Right lobe of liver (tissue), 4 donors: ENCODE data around the gene HEXB.

ENCODE experiments used
- POLR2A ChIP-seq: fragments of 450-650 bp; IDR thresholded peaks from one replicate; pipeline ENCODE4 v1.6.1; 2017; ENCODE audit warnings: antibody characterized with exemption, mild to moderate bottlenecking
- TF ChIP-seq, protein P1 (sequence below), 4 donors: fragments of 200-600 bp in 3 of 4; fragments of 450-650 bp in 1 of 4; IDR thresholded peaks; one replicate each; pipeline versions ENCODE4 v1.5.1 to v1.8.0; 2016 to 2022; ENCODE audit warnings: antibody characterized with exemption in 4 of 4, mild to moderate bottlenecking in 2 of 4
- donor health status: DM: no; HTN: no; CAD: no.
- donor health status: DM: no; HTN: no; CAD: no.
- donor health status: DM: no; HTN: yes; CAD: no.

- TF ChIP-seq, protein P1, sequence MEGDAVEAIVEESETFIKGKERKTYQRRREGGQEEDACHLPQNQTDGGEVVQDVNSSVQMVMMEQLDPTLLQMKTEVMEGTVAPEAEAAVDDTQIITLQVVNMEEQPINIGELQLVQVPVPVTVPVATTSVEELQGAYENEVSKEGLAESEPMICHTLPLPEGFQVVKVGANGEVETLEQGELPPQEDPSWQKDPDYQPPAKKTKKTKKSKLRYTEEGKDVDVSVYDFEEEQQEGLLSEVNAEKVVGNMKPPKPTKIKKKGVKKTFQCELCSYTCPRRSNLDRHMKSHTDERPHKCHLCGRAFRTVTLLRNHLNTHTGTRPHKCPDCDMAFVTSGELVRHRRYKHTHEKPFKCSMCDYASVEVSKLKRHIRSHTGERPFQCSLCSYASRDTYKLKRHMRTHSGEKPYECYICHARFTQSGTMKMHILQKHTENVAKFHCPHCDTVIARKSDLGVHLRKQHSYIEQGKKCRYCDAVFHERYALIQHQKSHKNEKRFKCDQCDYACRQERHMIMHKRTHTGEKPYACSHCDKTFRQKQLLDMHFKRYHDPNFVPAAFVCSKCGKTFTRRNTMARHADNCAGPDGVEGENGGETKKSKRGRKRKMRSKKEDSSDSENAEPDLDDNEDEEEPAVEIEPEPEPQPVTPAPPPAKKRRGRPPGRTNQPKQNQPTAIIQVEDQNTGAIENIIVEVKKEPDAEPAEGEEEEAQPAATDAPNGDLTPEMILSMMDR (IDR thresholded peaks at IDR 0.05): no peak
- TF ChIP-seq POLR2A: no peak
Measured at GRCh38 chr5:74766849-74767578, 82.0 kb downstream of the HEXB start, which contains the start of the genes GFM2 and NSA2.
